H1 (cell line): Measurements from ENCODE around the gene ABCB11. TPM values are rescaled to one million over a fixed set of nuclear protein-coding genes. Genes with fewer than 3 reads are reported as not detected.

Source experiments
- CTCF ChIA-PET: fragments of 300-600 bp; sonication (Branson Sonifier 250); formaldehyde crosslinking; loops from one replicate; lab custom pipeline; 2021; ENCODE audit not compliant: partially characterized antibody; lab: Charles Lee
- POLR2A ChIA-PET: fragments of 300-600 bp; sonication (Branson Sonifier 250); formaldehyde crosslinking; loops from one replicate; lab custom pipeline; 2021; ENCODE audit warnings: inconsistent platforms; ENCODE audit not compliant: partially characterized antibody; lab: Charles Lee
- DNase-seq, 2 experiments: peaks; one replicate each; pipeline versions ENCODE4 v3.0.0 to v3.0.0-alpha.2; 2010 to 2022; ENCODE audit warnings: low spot score in 2 of 2, low read depth in 1 of 2, mixed read lengths in 1 of 2
- FAIRE-seq: peaks from 2 replicates; lab custom pipeline; 2011; peaks lifted over from hg19 to GRCh38; lab: Jason Lieb, UNC
- H2AFZ ChIP-seq: 2 replicates; pipeline ENCODE4 v1.8.1; 2012; ENCODE audit warnings: low read length, inconsistent platforms
- H2AK5ac ChIP-seq: 2 replicates; pipeline ENCODE4 v1.6.1; 2013; ENCODE audit warnings: low read depth, low read length
- H2BK120ac ChIP-seq: replicated peaks from 2 replicates; pipeline ENCODE3; 2013; ENCODE audit warnings: low read depth, low read length, inconsistent platforms
- H2BK12ac ChIP-seq: 2 replicates; pipeline ENCODE4 v1.6.1; 2013; ENCODE audit warnings: low read depth, low read length
- H2BK15ac ChIP-seq: 2 replicates; pipeline ENCODE4 v1.6.1; 2013; ENCODE audit warnings: low read length
- H2BK20ac ChIP-seq: 2 replicates; pipeline ENCODE4 v1.6.1; 2013; ENCODE audit warnings: low read length
- H2BK5ac ChIP-seq: 2 replicates; pipeline ENCODE4 v1.6.1; 2013; ENCODE audit warnings: low read depth, low read length
- H3K14ac ChIP-seq: 2 replicates; pipeline ENCODE4 v1.6.1; 2013; ENCODE audit warnings: inconsistent platforms; ENCODE audit not compliant: insufficient read length
- H3K18ac ChIP-seq: 2 replicates; pipeline ENCODE4 v1.6.1; 2013; ENCODE audit warnings: low read length; ENCODE audit errors: extremely low read depth
- H3K23ac ChIP-seq: 2 replicates; pipeline ENCODE4 v1.6.1; 2013; ENCODE audit warnings: inconsistent platforms; ENCODE audit not compliant: insufficient read length
- H3K23me2 ChIP-seq: 2 replicates; pipeline ENCODE4 v1.6.1; 2013; ENCODE audit warnings: low read depth, low read length
- H3K27ac ChIP-seq: 2 replicates; pipeline ENCODE4 v1.6.1; 2011; ENCODE audit warnings: low read depth, low read length, inconsistent platforms
- H3K27me3 ChIP-seq, 4 experiments: replicated peaks in 1 of 4; 1 replicate in 1 of 4; 2 replicates in 3 of 4; pipeline versions ENCODE4 v1.6.1 to v1.8.1; 2011 to 2013; ENCODE audit warnings: low read length in 3 of 4, mild to moderate bottlenecking in 3 of 4, inconsistent platforms in 2 of 4, mixed read lengths in 2 of 4, moderate library complexity in 1 of 4; ENCODE audit not compliant: control insufficient read depth in 3 of 4, insufficient read depth in 3 of 4; ENCODE audit errors: extremely low read depth in 1 of 4
- H3K36me3 ChIP-seq, 4 experiments: 2 replicates each; pipeline versions ENCODE4 v1.6.1 to v1.8.1; 2011 to 2013; ENCODE audit warnings: mild to moderate bottlenecking in 4 of 4, low read length in 3 of 4, moderate library complexity in 2 of 4, control low read depth in 1 of 4, inconsistent platforms in 1 of 4; ENCODE audit not compliant: insufficient read depth in 4 of 4, control insufficient read depth in 2 of 4
- H3K4ac ChIP-seq: replicated peaks from 2 replicates; pipeline ENCODE3; 2013; ENCODE audit warnings: low read length, low read depth, mixed read lengths, inconsistent platforms; ENCODE audit not compliant: insufficient read length
- H3K4me1 ChIP-seq, 4 experiments: replicated peaks in 1 of 4; 1 replicate in 1 of 4; 2 replicates in 3 of 4; pipeline versions ENCODE4 v1.6.1 to v1.8.1; 2011 to 2013; ENCODE audit warnings: low read length in 3 of 4, inconsistent platforms in 2 of 4, mixed read lengths in 1 of 4; ENCODE audit not compliant: insufficient read depth in 4 of 4, control insufficient read depth in 3 of 4
- H3K4me2 ChIP-seq, 2 experiments: 2 replicates each; pipeline versions ENCODE4 v1.6.1 to v1.8.1; 2011 to 2013; ENCODE audit warnings: low read depth in 2 of 2, low read length in 2 of 2, control low read depth in 1 of 2, inconsistent platforms in 1 of 2, mild to moderate bottlenecking in 1 of 2; ENCODE audit not compliant: insufficient read depth in 1 of 2
- H3K4me3 ChIP-seq, 4 experiments: fragments of 200-600, 300-600 bp in 1 of 4; sonication (generic), shearing (Covaris generic), sonication (Bioruptor Twin) in 1 of 4; 2 replicates each; pipeline versions ENCODE4 v1.5.1 to v1.8.1; 2011 to 2016; ENCODE audit warnings: low read length in 4 of 4, low read depth in 3 of 4, control low read depth in 2 of 4, inconsistent platforms in 2 of 4, mild to moderate bottlenecking in 2 of 4, mixed read lengths in 1 of 4, moderate library complexity in 1 of 4; ENCODE audit not compliant: insufficient read depth in 2 of 4; ENCODE audit errors: extremely low read depth in 1 of 4
- H3K56ac ChIP-seq: replicated peaks from 2 replicates; pipeline ENCODE3; 2013; ENCODE audit warnings: low read depth, mild to moderate bottlenecking, mixed read lengths, low read length, inconsistent platforms; ENCODE audit not compliant: insufficient read length
- H3K79me1 ChIP-seq: 2 replicates; pipeline ENCODE4 v1.6.1; 2013; ENCODE audit warnings: low read depth, low read length, control low read depth
- H3K79me2 ChIP-seq, 2 experiments: 2 replicates each; pipeline versions ENCODE4 v1.6.1 to v1.8.1; 2012 to 2013; ENCODE audit warnings: low read length in 2 of 2, mild to moderate bottlenecking in 2 of 2, inconsistent platforms in 1 of 2; ENCODE audit not compliant: insufficient read depth in 2 of 2, control insufficient read depth in 1 of 2
- H3K9ac ChIP-seq, 4 experiments: replicated peaks in 1 of 4; 1 replicate in 1 of 4; 2 replicates in 3 of 4; pipeline versions ENCODE4 v1.6.1 to v1.8.1; 2011 to 2013; ENCODE audit warnings: low read depth in 3 of 4, low read length in 3 of 4, control low read depth in 2 of 4, mild to moderate bottlenecking in 2 of 4, moderate library complexity in 2 of 4, inconsistent platforms in 1 of 4; ENCODE audit errors: extremely low read depth in 1 of 4
- H3K9me3 ChIP-seq, 2 experiments: 2 replicates each; pipeline versions ENCODE4 v1.6.1 to v1.8.1; 2012 to 2013; ENCODE audit warnings: mild to moderate bottlenecking in 2 of 2, moderate library complexity in 2 of 2, control low read depth in 1 of 2, inconsistent platforms in 1 of 2, low read depth in 1 of 2, low read length in 1 of 2, mixed read lengths in 1 of 2; ENCODE audit not compliant: insufficient read depth in 2 of 2
- H4K20me1 ChIP-seq, 2 experiments: replicated peaks in 1 of 2; 2 replicates each; pipeline versions ENCODE3 to v1.8.1; 2011 to 2013; ENCODE audit warnings: inconsistent platforms in 2 of 2, low read length in 2 of 2, mild to moderate bottlenecking in 1 of 2; ENCODE audit not compliant: insufficient read depth in 2 of 2, control insufficient read depth in 1 of 2
- H4K5ac ChIP-seq: 2 replicates; pipeline ENCODE4 v1.6.1; 2013; ENCODE audit warnings: low read length, low read depth, mixed read lengths, inconsistent platforms; ENCODE audit not compliant: insufficient read length
- H4K8ac ChIP-seq: 2 replicates; pipeline ENCODE4 v1.8.0; 2013; ENCODE audit warnings: mild to moderate bottlenecking, moderate library complexity, low read length, inconsistent platforms; ENCODE audit not compliant: insufficient read depth; ENCODE audit errors: extremely low read depth
- H4K91ac ChIP-seq: replicated peaks from 2 replicates; pipeline ENCODE3; 2013; ENCODE audit warnings: low read length, mixed read lengths, inconsistent platforms; ENCODE audit not compliant: insufficient read length
- BCL11A ChIP-seq, 2 experiments: IDR thresholded peaks; one replicate each; pipeline ENCODE4 v1.6.1; 2011; ENCODE audit warnings: low read depth in 2 of 2, low read length in 2 of 2, mild to moderate bottlenecking in 2 of 2
- CBX5 ChIP-seq: fragments of 300-800, 300-1000 bp; sonication (generic); IDR thresholded peaks from 2 replicates; pipeline ENCODE4 v1.7.1; 2016; ENCODE audit warnings: antibody characterized with exemption, low read length, low read depth
- CBX8 ChIP-seq: fragments of 300-800, 300-1000 bp; sonication (generic); IDR thresholded peaks from 2 replicates; pipeline ENCODE4 v1.7.1; 2016; ENCODE audit warnings: low read depth, low read length, borderline replicate concordance
- CHD1 ChIP-seq: IDR thresholded peaks from 2 replicates; pipeline ENCODE4 v1.6.1; 2012; ENCODE audit warnings: low read depth, low read length, improper control_type of control experiment
- CHD2 ChIP-seq: IDR thresholded peaks from 2 replicates; pipeline ENCODE4 v1.6.1; 2012; ENCODE audit warnings: low read length, improper control_type of control experiment
- EZH2 ChIP-seq: fragments of 200-600 bp; sonication (generic); IDR thresholded peaks from 2 replicates; pipeline ENCODE4 v1.7.1; 2012; ENCODE audit warnings: low read depth, mild to moderate bottlenecking, moderate library complexity, low read length, inconsistent platforms; ENCODE audit not compliant: severe bottlenecking
- GABPA ChIP-seq: IDR thresholded peaks from 2 replicates; pipeline ENCODE4 v1.6.1; 2011; ENCODE audit warnings: mild to moderate bottlenecking, low read length, moderate library complexity, borderline replicate concordance; ENCODE audit not compliant: insufficient read depth
- JUN ChIP-seq: IDR thresholded peaks from 2 replicates; pipeline ENCODE4 v1.6.1; 2011; ENCODE audit warnings: low read depth, mild to moderate bottlenecking, improper control_type of control experiment, low read length
- MAFK ChIP-seq: IDR thresholded peaks from 2 replicates; pipeline ENCODE4 v1.6.1; 2012; ENCODE audit warnings: low read depth, mild to moderate bottlenecking, improper control_type of control experiment, low read length
- PHF8 ChIP-seq: fragments of 200-600 bp; sonication (generic); conservative IDR thresholded peaks from 2 replicates; pipeline ENCODE4 v1.7.1; 2012; ENCODE audit warnings: low read depth, mild to moderate bottlenecking, inconsistent platforms, low read length, moderate library complexity
- POU5F1 ChIP-seq: IDR thresholded peaks from 2 replicates; pipeline ENCODE4 v1.6.1; 2011; ENCODE audit warnings: low read depth, mild to moderate bottlenecking, low read length, moderate library complexity
- SIRT6 ChIP-seq: IDR thresholded peaks from one replicate; pipeline ENCODE4 v1.7.1; 2012; ENCODE audit warnings: low read length, inconsistent platforms
- SP4 ChIP-seq: IDR thresholded peaks from 2 replicates; pipeline ENCODE4 v1.6.1; 2012; ENCODE audit warnings: low read length, inconsistent platforms
- TAF7 ChIP-seq: optimal IDR thresholded peaks from 2 replicates; pipeline ENCODE3; 2011; ENCODE audit warnings: low read depth, mild to moderate bottlenecking, inconsistent platforms, low read length, moderate library complexity, borderline replicate concordance
- WGBS, 2 experiments: shearing (Covaris generic) in 1 of 2; methylation state at CpG; one replicate each; pipeline versions ENCODE4 v1.1.6 to v1.1.7; 2013 to 2015; ENCODE audit warnings: low lambda C conversion rate in 2 of 2, mixed read lengths in 2 of 2, inconsistent platforms in 1 of 2, low coverage in 1 of 2, missing lambda C conversion rate in 1 of 2; ENCODE audit not compliant: insufficient replicate concordance in 2 of 2, insufficient coverage in 1 of 2, insufficient read length in 1 of 2; ENCODE audit errors: extremely low coverage in 1 of 2, missing lambda C conversion rate in 1 of 2; 5-methylcytosine and 5-hydroxymethylcytosine counted together
- polyA plus RNA-seq, 7 experiments: library from polyadenylated mRNA; depleted of rRNA in 3 of 7; stranded (reverse) in 5 of 7; unstranded in 2 of 7; fragments of >200 nt in 5 of 7; fragments of 200-250 nt in 2 of 7; gene quantifications; 1 replicate in 5 of 7; 2 replicates in 1 of 7; 4 replicates in 1 of 7; pipeline versions ENCODE4 v1.2.1 to v1.2.3, GENCODE V29; 2011 to 2013; ENCODE audit warnings: missing spikeins in 2 of 7, mixed read lengths in 2 of 7
- total RNA-seq: library from RNA; stranded (reverse); fragmentation: NEBNext Ultra II Directional; extraction: Animal tissue kit (Norgen Biotek cat#: 25700); gene quantifications from 2 replicates; pipeline ENCODE4 v1.2.1, GENCODE V29; 2021
- TF ChIP-seq, protein P1 (sequence below): IDR thresholded peaks from 2 replicates; pipeline ENCODE4 v1.6.1; 2011; ENCODE audit warnings: low read depth, mild to moderate bottlenecking, low read length; ENCODE audit not compliant: insufficient read depth

ABCB11 gene
- total and polyA plus RNA-seq, 2 of the 8 experiments (the other 6 are each of a cell fraction or from before 2014, with no cell fraction given) = not detected

DNA sequence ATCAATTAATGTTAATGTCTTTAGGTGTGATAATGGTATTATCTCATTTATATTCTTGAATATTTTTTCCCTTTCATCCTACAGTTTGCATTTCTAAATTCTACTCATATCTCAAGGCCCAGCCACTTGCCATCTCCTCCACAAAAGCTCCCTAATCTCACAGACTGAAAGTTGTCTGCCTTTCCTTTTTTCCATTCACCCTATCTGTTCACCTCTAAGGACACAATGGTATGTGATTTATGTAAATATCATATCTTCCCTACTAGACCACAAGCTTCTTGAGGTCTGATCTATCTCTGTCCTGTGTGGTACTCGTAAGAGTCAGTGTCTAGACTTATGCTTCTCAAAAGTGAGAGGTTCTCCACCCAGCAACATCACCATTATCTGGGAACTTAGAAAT, 137.0 kb downstream of the ABCB11 start:
- Histone ChIP-seq H3K4me3 (no peak overlapping the region), H2BK15ac (no peak overlapping the region), H3K23me2 (peaks cover 7% of the 10 kb centered on the region), H2AFZ (no peak overlapping the region), H3K27me3 (no peaks in the 10 kb centered on the region), H2BK5ac (no peak overlapping the region), H3K4me1 (no peaks in the 10 kb centered on the region; a peak in 2 of 7 replicates), H4K91ac (no peak overlapping the region), H4K8ac (no peak overlapping the region), H3K4me2 (no peak overlapping the region), H3K56ac (no peak overlapping the region), H4K20me1 (no peaks in the 10 kb centered on the region), H3K79me2 (peaks cover 0 to 8% of the 10 kb centered on the region in 2 experiments; a peak in 2 of 4 replicates), H2BK120ac (no peak overlapping the region), H3K9ac (no peak overlapping the region), H3K18ac (no peak overlapping the region), H2BK20ac (no peak overlapping the region), H3K36me3 (no peaks in the 10 kb centered on the region), H3K9me3 (no peaks in the 10 kb centered on the region), H2BK12ac (no peak overlapping the region), H3K4ac (no peak overlapping the region), H3K27ac (no peak overlapping the region), H3K14ac (no peak overlapping the region), H4K5ac (no peak overlapping the region), H3K23ac (no peak overlapping the region), H2AK5ac (no peak overlapping the region), H3K79me1 (no peaks in the 10 kb centered on the region)
- CTCF ChIA-PET = no interaction called here
- no peak for DNase-seq
- 95% methylated on average over 1 of the region's 1 CpG; no CpG with 5 or more reads in 1 of the 2 experiments for WGBS, 2 experiments
- POLR2A ChIA-PET = interaction anchor here (1.7 kb wide), 1 partner anchor 13 kb away, joined by 3 read pairs; no protein-coding TSS in a partner anchor
- FAIRE-seq = no peak
- no peak for TF ChIP-seq BCL11A (IDR thresholded peaks at IDR 0.05; ENCODE audit: low read depth in 2 of 2, low read length in 2 of 2)
- no peak for TF ChIP-seq PHF8
- no peak for TF ChIP-seq CHD2
- no peak for TF ChIP-seq SP4
- TF ChIP-seq, protein P1, sequence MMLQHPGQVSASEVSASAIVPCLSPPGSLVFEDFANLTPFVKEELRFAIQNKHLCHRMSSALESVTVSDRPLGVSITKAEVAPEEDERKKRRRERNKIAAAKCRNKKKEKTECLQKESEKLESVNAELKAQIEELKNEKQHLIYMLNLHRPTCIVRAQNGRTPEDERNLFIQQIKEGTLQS = no peak
- TF ChIP-seq POU5F1 = no peak
- TF ChIP-seq EZH2 = no peak
- TF ChIP-seq CBX5 = no peak
- TF ChIP-seq MAFK = no peak
- TF ChIP-seq GABPA = no peak
- TF ChIP-seq TAF7 = no peak
- TF ChIP-seq CBX8 = no peak
- TF ChIP-seq JUN = no peak
- no peak for TF ChIP-seq CHD1
- TF ChIP-seq SIRT6 = no peak
